ENCODE data around the gene ADAM17. TPM values are rescaled to one million over a fixed set of nuclear protein-coding genes. Genes with fewer than 3 reads are reported as not detected.

Gene ADAM17
- total and polyA plus RNA-seq, 10 of the 15 experiments (the other 5 are each of a cell fraction or from before 2014, with no cell fraction given) = 2.3 to 18.5 (median 13.4) TPM

GRCh38 chr2:9465170-9465569, 90.5 kb downstream of the ADAM17 start:
- 92% methylated on average over 7 of the region's 7 CpGs for WGBS (ENCODE audit: insufficient coverage, insufficient replicate concordance, low lambda C conversion rate, missing lambda C conversion rate)

More at GRCh38 chr2:9465170-9465569, 90.5 kb downstream of the ADAM17 start:
- Histone ChIP-seq H3K4me1 (ENCODE audit: control insufficient read depth, insufficient read depth, low read length) (no peaks in the 10 kb centered on the region), H3K27ac (ENCODE audit: control insufficient read depth, insufficient read depth) (no peak overlapping the region), H3K9me3 (replicated peaks; ENCODE audit: control insufficient read depth, insufficient read depth, low read length) (no peaks in the 10 kb centered on the region), H3K9ac (ENCODE audit: control insufficient read depth, insufficient read depth, low read length) (no peak overlapping the region), H3K36me3 (ENCODE audit: control insufficient read depth in 2 of 2, insufficient read depth in 2 of 2, low read length in 1 of 2) (peaks cover 3 to 15% of the 10 kb centered on the region in 2 experiments; a peak in 3 of 4 replicates), H2AFZ (ENCODE audit: control insufficient read depth, low read depth, low read length) (no peak overlapping the region), H3K79me2 (ENCODE audit: control insufficient read depth, insufficient read depth, low read length) (no peaks in the 10 kb centered on the region), H3K4me2 (ENCODE audit: control insufficient read depth, insufficient read depth) (no peak overlapping the region), H4K20me1 (ENCODE audit: control insufficient read depth, insufficient read depth) (no peaks in the 10 kb centered on the region), H3K27me3 (replicated peaks in 1 of 2; ENCODE audit: control insufficient read depth in 2 of 2, insufficient read depth in 2 of 2, low read length in 1 of 2) (no peaks in the 10 kb centered on the region), H3K4me3 (no peak overlapping the region)
- intact Hi-C loops (cut with micrococcal nuclease; ENCODE audit: unreplicated experiment) = no loop called here
- no TSS peak for BruUV-seq (replicated peaks)
- TF ChIP-seq NBN (IDR thresholded peaks at IDR 0.05) (no peak), PBX3 (IDR thresholded peaks at IDR 0.05; ENCODE audit: insufficient replicate concordance, low read depth, low read length) (no peak), ZBTB33 (IDR thresholded peaks at IDR 0.05) (no peak), CBX3 (IDR thresholded peaks at IDR 0.05; ENCODE audit: borderline replicate concordance, low read depth) (no peak)
- FAIRE-seq (no peak), DNase-seq (ENCODE audit: low read depth, low spot score) (no peak), ATAC-seq (no peak)
- in situ Hi-C loops (cut with MboI) = no loop called here
- SMC1A ChIA-PET (ENCODE audit: uncharacterized antibody, unreplicated experiment) = interaction anchor here (0.9 to 1.1 kb wide), 2 partner anchors 10 to 21 kb away, joined by 3 read pairs; no protein-coding TSS in a partner anchor
- POLR2A ChIA-PET = no interaction called here
- RAD21 ChIA-PET (ENCODE audit: unreplicated experiment) = no interaction called here
- CTCF ChIA-PET = interaction anchor here (1.1 to 1.2 kb wide), 2 partner anchors 10 to 41 kb away, joined by 3 to 4 read pairs; no protein-coding TSS in a partner anchor

Data from GM12878 (cell line).